B cell (primary cell): Measurements from ENCODE around the gene SLC8B1. TPM values are rescaled to one million over a fixed set of nuclear protein-coding genes. Genes with fewer than 3 reads are reported as not detected.

Experiments used
- ATAC-seq: fragments of 200-7000 bp; cut with Tn5 transposase; one replicate; pipeline ENCODE4 v1.10.0; 2021; ENCODE audit warnings: low read depth, mild to moderate bottlenecking, moderate number of reproducible peaks, moderate library complexity
- CTCF ChIA-PET: fragments of 350-600 bp; sonication (Branson Sonifier 250); formaldehyde crosslinking; loops from one replicate; lab custom pipeline; 2021; ENCODE audit warnings: antibody characterized with exemption, inconsistent platforms; lab: Charles Lee
- POLR2A ChIA-PET: fragments of 350-600 bp; sonication (Branson Sonifier 250); formaldehyde crosslinking; loops from one replicate; lab custom pipeline; 2021; ENCODE audit warnings: antibody characterized with exemption; lab: Charles Lee
- DNase-seq: peaks from one replicate; pipeline ENCODE4 v3.0.0; 2013
- H2AFZ ChIP-seq: 2 replicates; pipeline ENCODE4 v1.6.1; 2012; ENCODE audit warnings: mild to moderate bottlenecking, low read depth, low read length; ENCODE audit not compliant: insufficient read depth, poor library complexity, severe bottlenecking
- H3K27ac ChIP-seq, 2 donors: 1 replicate in 1 of 2; 2 replicates in 1 of 2; pipeline ENCODE4 v1.5.1; 2012 to 2013; ENCODE audit warnings: low read length in 2 of 2, mild to moderate bottlenecking in 2 of 2, moderate library complexity in 1 of 2
- H3K27me3 ChIP-seq, 4 experiments: fragments of 200-600 bp in 1 of 4; sonication (generic) in 1 of 4; replicated peaks in 1 of 4; 1 replicate in 2 of 4; 2 replicates in 2 of 4; pipeline versions ENCODE4 v1.6.1 to v1.7.0; 2013 to 2016; ENCODE audit warnings: low read length in 3 of 4, mild to moderate bottlenecking in 2 of 4, mixed read lengths in 1 of 4, moderate library complexity in 1 of 4; ENCODE audit not compliant: insufficient read depth in 4 of 4, control insufficient read depth in 3 of 4; ENCODE audit errors: control extremely low read depth in 1 of 4
- H3K36me3 ChIP-seq, 2 experiments: replicated peaks in 1 of 2; 1 replicate in 1 of 2; 2 replicates in 1 of 2; pipeline versions ENCODE4 v1.6.1 to v1.7.1; 2013; ENCODE audit warnings: low read length in 1 of 2; ENCODE audit not compliant: insufficient read depth in 2 of 2, control insufficient read depth in 1 of 2; ENCODE audit errors: control extremely low read depth in 1 of 2, extremely low read depth in 1 of 2
- H3K4me1 ChIP-seq, 2 donors: fragments of 200-600 bp in 1 of 2; sonication (generic) in 1 of 2; 1 replicate in 1 of 2; 2 replicates in 1 of 2; pipeline versions ENCODE4 v1.5.1 to v1.6.1; 2013 to 2017; ENCODE audit warnings: low read length in 2 of 2; ENCODE audit not compliant: control insufficient read depth in 2 of 2, insufficient read depth in 2 of 2
- H3K4me2 ChIP-seq: replicated peaks from 2 replicates; pipeline ENCODE3; 2012; ENCODE audit warnings: mild to moderate bottlenecking, low read depth, low read length; ENCODE audit not compliant: poor library complexity, severe bottlenecking
- H3K4me3 ChIP-seq, 5 experiments: fragments of 200-600 bp in 1 of 5; sonication (generic) in 1 of 5; 1 replicate in 3 of 5; 2 replicates in 2 of 5; pipeline versions ENCODE4 v1.5.1 to v1.7.0; 2011 to 2016; ENCODE audit warnings: low read length in 4 of 5, mild to moderate bottlenecking in 4 of 5, low read depth in 2 of 5, control low read depth in 1 of 5, moderate library complexity in 1 of 5; ENCODE audit not compliant: insufficient read depth in 1 of 5; ENCODE audit errors: control extremely low read depth in 1 of 5, extremely low read depth in 1 of 5
- H3K79me2 ChIP-seq: fragments of 200-600 bp; sonication (generic); one replicate; pipeline ENCODE4 v1.6.0; 2016; ENCODE audit warnings: low read length; ENCODE audit not compliant: control insufficient read depth, insufficient read depth
- H3K9ac ChIP-seq: fragments of 200-600 bp; sonication (generic); 2 replicates; pipeline ENCODE4 v1.6.1; 2017; ENCODE audit warnings: mild to moderate bottlenecking, low read length, moderate library complexity
- H3K9me3 ChIP-seq, 3 donors: one replicate each; pipeline versions ENCODE4 v1.6.1 to v1.7.1; 2013; ENCODE audit warnings: low read length in 2 of 3; ENCODE audit not compliant: control insufficient read depth in 2 of 3, insufficient read depth in 1 of 3; ENCODE audit errors: control extremely low read depth in 1 of 3
- H4K20me1 ChIP-seq: 2 replicates; pipeline ENCODE4 v1.6.0; 2012; ENCODE audit warnings: mild to moderate bottlenecking, low read length; ENCODE audit not compliant: insufficient read depth, control insufficient read depth, poor library complexity, severe bottlenecking
- H3K27ac Mint-ChIP-seq: one replicate; pipeline ENCODE4 v1.8.0; 2021; ENCODE audit warnings: mixed read lengths
- H3K27me3 Mint-ChIP-seq: one replicate; pipeline ENCODE4 v1.8.0; 2021; ENCODE audit warnings: mixed read lengths
- H3K4me1 Mint-ChIP-seq: one replicate; pipeline ENCODE4 v1.8.0; 2021; ENCODE audit warnings: mixed read lengths
- H3K4me3 Mint-ChIP-seq: one replicate; pipeline ENCODE4 v1.8.0; 2021; ENCODE audit warnings: mixed read lengths
- H3K9me3 Mint-ChIP-seq: one replicate; pipeline ENCODE4 v1.8.0; 2022; ENCODE audit warnings: mixed read lengths; ENCODE audit not compliant: insufficient read depth
- EZH2 ChIP-seq: IDR thresholded peaks from 2 replicates; pipeline ENCODE4 v1.6.1; 2012; ENCODE audit warnings: borderline replicate concordance, low read depth, mild to moderate bottlenecking, moderate library complexity, low read length; ENCODE audit not compliant: insufficient read depth, poor library complexity, severe bottlenecking
- WGBS: methylation state at CpG from one replicate; pipeline ENCODE4 v1.1.5; 2013; ENCODE audit warnings: missing lambda C conversion rate; ENCODE audit not compliant: insufficient coverage; 5-methylcytosine and 5-hydroxymethylcytosine counted together
- intact Hi-C: fragments of 100-400 bp; cut with micrococcal nuclease; formaldehyde crosslinking; loops from one replicate; pipeline ENCODE4 v1.10.0; 2022
- polyA plus RNA-seq: library from polyadenylated mRNA; depleted of rRNA; stranded (reverse); fragments of >200 nt; gene quantifications from 2 replicates; pipeline ENCODE4 v1.2.3, GENCODE V29; 2012
- total RNA-seq, 2 donors: library from RNA; stranded (reverse); fragments of 120-200 nt in 1 of 2; gene quantifications; 1 replicate in 1 of 2; 2 replicates in 1 of 2; pipeline versions ENCODE4 v1.2.3 to v1.2.4, GENCODE V29; 2013 to 2022
- TF ChIP-seq, protein P1 (sequence below): fragments of 200-600 bp; IDR thresholded peaks from one replicate; pipeline ENCODE4 v1.8.0; 2022; ENCODE audit warnings: antibody characterized with exemption, mild to moderate bottlenecking

The SLC8B1 gene
- total and polyA plus RNA-seq, 2 donors (not counting 1 experiment from before 2014, with no cell fraction given) = 18.7 to 35.6 TPM

GRCh38 chr12:113364698-113365097 is 29.8 kb upstream of the SLC8B1 start:
- Histone ChIP-seq H3K79me2 (no peaks in the 10 kb centered on the region), H3K9ac (no peak overlapping the region), H2AFZ (no peak overlapping the region), H3K27me3 (no peaks in the 10 kb centered on the region), H3K36me3 (no peaks in the 10 kb centered on the region), H3K4me1 (peaks cover 0 to 1% of the 10 kb centered on the region in 2 donors), H3K27ac (no peak overlapping the region), H3K4me3 (no peak overlapping the region), H4K20me1 (no peaks in the 10 kb centered on the region), H3K4me2 (no peak overlapping the region), H3K9me3 (no peaks in the 10 kb centered on the region)
- Mint-ChIP-seq H3K27ac (no peak overlapping the region), H3K4me3 (no peak overlapping the region), H3K4me1 (peaks cover 2% of the 10 kb centered on the region), H3K9me3 (no peaks in the 10 kb centered on the region), H3K27me3 (no peaks in the 10 kb centered on the region)
- intact Hi-C loops = no loop called here
- TF ChIP-seq, protein P1, sequence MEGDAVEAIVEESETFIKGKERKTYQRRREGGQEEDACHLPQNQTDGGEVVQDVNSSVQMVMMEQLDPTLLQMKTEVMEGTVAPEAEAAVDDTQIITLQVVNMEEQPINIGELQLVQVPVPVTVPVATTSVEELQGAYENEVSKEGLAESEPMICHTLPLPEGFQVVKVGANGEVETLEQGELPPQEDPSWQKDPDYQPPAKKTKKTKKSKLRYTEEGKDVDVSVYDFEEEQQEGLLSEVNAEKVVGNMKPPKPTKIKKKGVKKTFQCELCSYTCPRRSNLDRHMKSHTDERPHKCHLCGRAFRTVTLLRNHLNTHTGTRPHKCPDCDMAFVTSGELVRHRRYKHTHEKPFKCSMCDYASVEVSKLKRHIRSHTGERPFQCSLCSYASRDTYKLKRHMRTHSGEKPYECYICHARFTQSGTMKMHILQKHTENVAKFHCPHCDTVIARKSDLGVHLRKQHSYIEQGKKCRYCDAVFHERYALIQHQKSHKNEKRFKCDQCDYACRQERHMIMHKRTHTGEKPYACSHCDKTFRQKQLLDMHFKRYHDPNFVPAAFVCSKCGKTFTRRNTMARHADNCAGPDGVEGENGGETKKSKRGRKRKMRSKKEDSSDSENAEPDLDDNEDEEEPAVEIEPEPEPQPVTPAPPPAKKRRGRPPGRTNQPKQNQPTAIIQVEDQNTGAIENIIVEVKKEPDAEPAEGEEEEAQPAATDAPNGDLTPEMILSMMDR = no peak
- TF ChIP-seq EZH2 = no peak
- DNase-seq (no peak), ATAC-seq (no peak)
- ChIA-PET POLR2A (no interaction called here), CTCF (interaction anchor here (0.7 to 1.4 kb wide), 2 partner anchors 31 to 32 kb away, joined by 3 to 4 read pairs; no protein-coding TSS in a partner anchor)
- 88% methylated on average over 3 of the region's 5 CpGs for WGBS

DNA sequence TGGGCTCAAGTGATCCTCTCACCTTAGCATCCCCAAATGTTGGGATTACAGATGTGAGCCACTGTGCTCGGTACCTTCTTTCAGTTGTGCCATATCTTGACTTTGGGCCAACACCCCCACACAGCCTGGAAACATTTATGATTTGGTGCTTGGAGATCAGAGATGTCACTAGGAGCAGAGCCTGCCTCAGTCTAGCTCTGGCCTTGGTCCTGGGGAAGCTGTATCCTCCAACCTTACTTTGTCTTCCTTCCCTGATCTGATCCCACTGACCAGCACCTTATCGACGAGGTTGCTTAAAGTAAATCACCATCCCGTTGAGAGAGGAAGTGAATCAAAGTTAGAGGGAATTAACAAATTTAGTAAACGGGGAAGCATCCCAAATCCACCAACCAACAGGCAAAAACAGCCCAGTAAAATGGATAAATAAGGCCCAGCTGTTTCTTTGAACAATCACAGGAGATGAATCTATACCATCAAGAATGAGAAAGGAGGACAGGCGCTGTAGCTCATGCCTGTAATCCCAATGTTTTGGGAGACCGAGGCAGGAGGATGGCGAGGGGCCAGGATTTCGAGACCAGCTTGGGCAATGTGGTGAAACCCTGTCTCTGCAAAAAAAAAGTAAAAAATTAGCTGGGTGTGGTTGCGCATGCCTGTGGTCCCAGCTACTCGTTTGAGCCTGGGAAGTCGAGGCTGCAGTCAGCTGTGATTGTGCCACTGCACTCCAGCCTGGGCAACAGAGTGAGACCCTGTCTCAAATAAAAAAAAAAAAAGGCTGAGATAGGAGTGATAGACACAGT is 26.9 kb upstream of the SLC8B1 start:
- no peak for TF ChIP-seq EZH2
- TF ChIP-seq, protein P1 = no peak
- no peaks in the 10 kb centered on the region for H3K27me3 ChIP-seq
- H3K27me3 Mint-ChIP-seq = no peaks in the 10 kb centered on the region
- no peak overlapping the region for H2AFZ ChIP-seq
- POLR2A ChIA-PET = interaction anchor here (0.7 kb wide), 1 partner anchor 51 kb away, joined by 3 read pairs; no protein-coding TSS in a partner anchor
- no peak for DNase-seq
- H3K4me3 Mint-ChIP-seq = no peak overlapping the region
- no peaks in the 10 kb centered on the region for H3K9me3 Mint-ChIP-seq
- peaks cover 11 to 18% of the 10 kb centered on the region in 2 donors for H3K4me1 ChIP-seq
- no peak overlapping the region for H3K4me2 ChIP-seq
- H3K27ac Mint-ChIP-seq = no peak overlapping the region
- H3K36me3 ChIP-seq = no peaks in the 10 kb centered on the region
- 100% methylated on average over 6 of the region's 12 CpGs for WGBS
- no peak overlapping the region for H3K9ac ChIP-seq
- no peak for ATAC-seq
- H3K79me2 ChIP-seq = no peaks in the 10 kb centered on the region
- intact Hi-C loops = no loop called here
- H3K9me3 ChIP-seq = no peaks in the 10 kb centered on the region
- H3K4me3 ChIP-seq = no peak overlapping the region
- no peak overlapping the region for H3K27ac ChIP-seq
- peaks cover 12% of the 10 kb centered on the region for H3K4me1 Mint-ChIP-seq
- CTCF ChIA-PET = interaction anchor here (0.9 kb wide), 1 partner anchor 9 kb away, joined by 3 read pairs; no protein-coding TSS in a partner anchor
- no peaks in the 10 kb centered on the region for H4K20me1 ChIP-seq
